D721Med (cell line): ENCODE measurements around the gene RSPO4.

Source experiments
- DNase-seq: peaks from one replicate; pipeline ENCODE4 v3.0.0; 2011; ENCODE audit warnings: low spot score; ENCODE audit not compliant: insufficient read length
- FAIRE-seq: peaks from 2 replicates; lab custom pipeline; 2011; peaks lifted over from hg19 to GRCh38; lab: Jason Lieb, UNC
- CTCF ChIP-seq: IDR thresholded peaks from 2 replicates; pipeline ENCODE4 v1.5.1; 2012; ENCODE audit warnings: mild to moderate bottlenecking, control low read depth; ENCODE audit not compliant: insufficient read depth; ENCODE audit errors: missing control alignments

Gene RSPO4

GRCh38 chr20:910870-911770, 91.0 kb downstream of the RSPO4 start:
- no peak for FAIRE-seq
- TF ChIP-seq CTCF: no peak
- DNase-seq: no peak

GRCh38 chr20:910132-910869, 91.8 kb downstream of the RSPO4 start:
- TF ChIP-seq CTCF: no peak
- FAIRE-seq (no peak), DNase-seq (no peak)

- FAIRE-seq: no peak
- TF ChIP-seq CTCF: no peak
- no peak for DNase-seq
Observed at GRCh38 chr20:909641-910040, 92.5 kb downstream of the RSPO4 start.
